Measurements from ENCODE around the gene CADM3. TPM values are rescaled to one million over a fixed set of nuclear protein-coding genes. Genes with fewer than 3 reads are reported as not detected.
A peak's percentile ranks its signal among the peaks of the same experiment; 100 is the strongest.

The CADM3 gene
- total RNA-seq, 1 donor from 2014 or later = 6.9 TPM

GRCh38 chr1:159207080-159207479, 35.7 kb downstream of the CADM3 start:
- Histone ChIP-seq H3K4me2 (no peak overlapping the region), H3K27ac (no peak overlapping the region), H3K4me1 (peaks cover 20% of the 10 kb centered on the region), H3K9ac (no peak overlapping the region), H3K27me3 (peaks cover 18% of the 10 kb centered on the region), H3K36me3 (no peaks in the 10 kb centered on the region), H3K4me3 (no peak overlapping the region), H4K20me1 (ENCODE audit: low read depth) (no peaks in the 10 kb centered on the region), H3K9me3 (ENCODE audit: low read depth) (no peaks in the 10 kb centered on the region), H3F3A (ENCODE audit: low read depth) (no peaks in the 10 kb centered on the region), H3K79me2 (ENCODE audit: low read depth) (no peaks in the 10 kb centered on the region), H2AFZ (replicated peaks) (no peak overlapping the region)
- H3K9me3 Mint-ChIP-seq = no peaks in the 10 kb centered on the region
- TF ChIP-seq EZH2 (IDR thresholded peaks at IDR 0.05) = no peak
- TF ChIP-seq, protein P1, sequence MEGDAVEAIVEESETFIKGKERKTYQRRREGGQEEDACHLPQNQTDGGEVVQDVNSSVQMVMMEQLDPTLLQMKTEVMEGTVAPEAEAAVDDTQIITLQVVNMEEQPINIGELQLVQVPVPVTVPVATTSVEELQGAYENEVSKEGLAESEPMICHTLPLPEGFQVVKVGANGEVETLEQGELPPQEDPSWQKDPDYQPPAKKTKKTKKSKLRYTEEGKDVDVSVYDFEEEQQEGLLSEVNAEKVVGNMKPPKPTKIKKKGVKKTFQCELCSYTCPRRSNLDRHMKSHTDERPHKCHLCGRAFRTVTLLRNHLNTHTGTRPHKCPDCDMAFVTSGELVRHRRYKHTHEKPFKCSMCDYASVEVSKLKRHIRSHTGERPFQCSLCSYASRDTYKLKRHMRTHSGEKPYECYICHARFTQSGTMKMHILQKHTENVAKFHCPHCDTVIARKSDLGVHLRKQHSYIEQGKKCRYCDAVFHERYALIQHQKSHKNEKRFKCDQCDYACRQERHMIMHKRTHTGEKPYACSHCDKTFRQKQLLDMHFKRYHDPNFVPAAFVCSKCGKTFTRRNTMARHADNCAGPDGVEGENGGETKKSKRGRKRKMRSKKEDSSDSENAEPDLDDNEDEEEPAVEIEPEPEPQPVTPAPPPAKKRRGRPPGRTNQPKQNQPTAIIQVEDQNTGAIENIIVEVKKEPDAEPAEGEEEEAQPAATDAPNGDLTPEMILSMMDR (IDR thresholded peaks at IDR 0.05) = no peak
- no peak for TF ChIP-seq EZH2phosphoT487 (IDR thresholded peaks at IDR 0.05)
- H3K27me3 Mint-ChIP-seq (ENCODE audit: insufficient read depth, low read depth) = peaks cover 23% of the 10 kb centered on the region
- H3K36me3 Mint-ChIP-seq = no peaks in the 10 kb centered on the region
- DNase-seq (ENCODE audit: low spot score) = no peak
- H3K27ac Mint-ChIP-seq = no peak overlapping the region
- no peak overlapping the region for H3K4me3 Mint-ChIP-seq
- H3K4me1 Mint-ChIP-seq = peaks cover 39% of the 10 kb centered on the region

DNA sequence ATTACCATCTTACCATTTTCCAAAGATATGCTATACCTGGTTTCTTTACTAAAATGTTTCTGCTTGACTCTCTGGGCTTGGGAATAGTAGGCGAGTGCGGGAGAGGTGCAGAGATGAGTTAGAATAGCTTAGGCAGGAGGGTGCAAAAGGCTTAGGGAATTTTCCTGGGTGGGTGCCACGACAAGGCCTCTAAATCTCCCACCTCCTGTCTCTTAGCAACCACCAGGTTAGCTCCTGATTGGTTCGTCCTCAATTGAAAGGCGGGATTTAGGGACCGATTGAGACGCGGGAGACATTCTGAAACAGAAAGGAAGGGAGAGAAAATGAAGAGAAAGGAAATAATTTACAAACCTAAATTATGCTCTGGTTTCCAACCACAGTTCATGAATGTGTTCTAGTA, 36.4 kb downstream of the CADM3 start:
- peaks cover 23% of the 10 kb centered on the region for H3K27me3 Mint-ChIP-seq (ENCODE audit: insufficient read depth, low read depth)
- no peaks in the 10 kb centered on the region for H3K9me3 ChIP-seq (ENCODE audit: low read depth)
- H3F3A ChIP-seq (ENCODE audit: low read depth) = no peaks in the 10 kb centered on the region
- TF ChIP-seq EZH2phosphoT487 (IDR thresholded peaks at IDR 0.05) (no peak), EZH2 (IDR thresholded peaks at IDR 0.05) (no peak)
- TF ChIP-seq, protein P1 (IDR thresholded peaks at IDR 0.05) = no peak
- peak overlapping the region; percentile 38 for H3K4me3 ChIP-seq
- H2AFZ ChIP-seq (replicated peaks) = peak overlapping the region; percentile 15
- peaks cover 32% of the 10 kb centered on the region for H3K4me1 Mint-ChIP-seq
- peaks cover 20% of the 10 kb centered on the region for H3K4me1 ChIP-seq
- peak; percentile 53 for DNase-seq (ENCODE audit: low spot score)
- H3K9me3 Mint-ChIP-seq = no peaks in the 10 kb centered on the region
- peak overlapping the region; percentile 72 for H3K4me2 ChIP-seq
- no peaks in the 10 kb centered on the region for H3K36me3 ChIP-seq
- H3K27me3 ChIP-seq = peaks cover 21% of the 10 kb centered on the region
- H3K4me3 Mint-ChIP-seq = no peak overlapping the region
- no peaks in the 10 kb centered on the region for H3K79me2 ChIP-seq (ENCODE audit: low read depth)
- H3K9ac ChIP-seq = no peak overlapping the region
- H3K27ac Mint-ChIP-seq = no peak overlapping the region
- H3K36me3 Mint-ChIP-seq = no peaks in the 10 kb centered on the region
- H4K20me1 ChIP-seq (ENCODE audit: low read depth) = no peaks in the 10 kb centered on the region
- H3K27ac ChIP-seq = no peak overlapping the region

GRCh38 chr1:159208175-159208825, 36.9 kb downstream of the CADM3 start:
- Histone ChIP-seq H3F3A (ENCODE audit: low read depth) (no peaks in the 10 kb centered on the region), H3K4me1 (peaks cover 20% of the 10 kb centered on the region), H3K27ac (no peak overlapping the region), H3K9ac (no peak overlapping the region), H3K79me2 (ENCODE audit: low read depth) (no peaks in the 10 kb centered on the region), H4K20me1 (ENCODE audit: low read depth) (no peaks in the 10 kb centered on the region), H2AFZ (replicated peaks) (peak overlapping the region; percentile 15), H3K36me3 (no peaks in the 10 kb centered on the region), H3K4me2 (peak overlapping the region; percentile 72), H3K9me3 (ENCODE audit: low read depth) (no peaks in the 10 kb centered on the region), H3K27me3 (peaks cover 21% of the 10 kb centered on the region), H3K4me3 (peak overlapping the region; percentile 38)
- TF ChIP-seq EZH2phosphoT487 (IDR thresholded peaks at IDR 0.05) (no peak), EZH2 (IDR thresholded peaks at IDR 0.05) (no peak)
- TF ChIP-seq, protein P1 (IDR thresholded peaks at IDR 0.05) = no peak
- no peak overlapping the region for H3K27ac Mint-ChIP-seq
- no peak overlapping the region for H3K4me3 Mint-ChIP-seq
- no peaks in the 10 kb centered on the region for H3K9me3 Mint-ChIP-seq
- peak; percentile 76 for DNase-seq (ENCODE audit: low spot score)
- H3K36me3 Mint-ChIP-seq = no peaks in the 10 kb centered on the region
- H3K4me1 Mint-ChIP-seq = peaks cover 29% of the 10 kb centered on the region
- H3K27me3 Mint-ChIP-seq (ENCODE audit: insufficient read depth, low read depth) = peaks cover 23% of the 10 kb centered on the region

Data from neural progenitor cell (in vitro differentiated cells).